Stimulated activated CD4-positive, alpha-beta T cell treated with anti-CD3 and anti-CD28 coated beads, Interleukin-15, amount 100 ng/mL, for 1 hour (primary cell): Measurements from ENCODE around the gene ASCC3.
"Not testable (repeated sequence)": the region's sequence is repeated elsewhere in the genome, so short reads cannot be mapped to it uniquely, and the experiment has no call there.

ENCODE experiments used
- DNase-seq, 2 donors: peaks; one replicate each; pipeline ENCODE4 v3.0.0-alpha.2; 2020; ENCODE audit warnings: low read depth in 1 of 2, low spot score in 1 of 2

Gene ASCC3

DNA sequence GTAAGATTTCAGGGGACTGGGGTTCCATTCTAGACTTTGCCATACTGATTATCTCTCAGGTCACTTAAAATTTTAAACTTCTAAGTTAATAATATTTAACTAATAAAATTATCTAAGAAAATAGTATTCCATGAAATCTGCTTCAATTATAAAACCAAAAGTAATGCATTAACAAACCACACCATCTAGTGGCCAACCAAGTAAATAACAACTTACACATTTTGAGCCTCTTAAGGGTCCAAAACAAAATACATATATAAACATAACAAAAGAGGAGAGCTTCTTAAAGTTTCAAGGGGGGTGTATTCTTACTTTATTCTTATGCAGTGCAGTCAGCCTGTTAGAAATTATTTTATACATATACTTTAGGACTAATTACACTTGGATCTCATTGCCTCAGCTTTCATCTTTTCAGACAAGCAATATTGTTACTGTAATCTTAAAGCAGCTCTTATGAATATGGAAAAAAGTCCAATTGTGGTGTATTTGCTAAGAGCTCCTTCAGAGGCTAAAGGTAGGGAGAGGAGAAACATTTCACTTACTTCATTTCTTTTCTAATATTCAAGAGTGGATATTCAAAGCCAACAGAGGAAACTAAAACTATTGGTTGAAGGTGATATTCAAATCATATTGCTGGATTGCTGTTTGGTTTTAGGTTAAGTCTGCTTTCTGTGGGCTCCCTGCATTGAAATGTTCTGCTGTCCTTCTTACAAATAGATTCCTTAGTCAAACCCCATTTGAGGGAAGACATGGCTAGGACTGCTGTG, 216.7 kb downstream of the ASCC3 start:
- DNase-seq = no peak

DNA sequence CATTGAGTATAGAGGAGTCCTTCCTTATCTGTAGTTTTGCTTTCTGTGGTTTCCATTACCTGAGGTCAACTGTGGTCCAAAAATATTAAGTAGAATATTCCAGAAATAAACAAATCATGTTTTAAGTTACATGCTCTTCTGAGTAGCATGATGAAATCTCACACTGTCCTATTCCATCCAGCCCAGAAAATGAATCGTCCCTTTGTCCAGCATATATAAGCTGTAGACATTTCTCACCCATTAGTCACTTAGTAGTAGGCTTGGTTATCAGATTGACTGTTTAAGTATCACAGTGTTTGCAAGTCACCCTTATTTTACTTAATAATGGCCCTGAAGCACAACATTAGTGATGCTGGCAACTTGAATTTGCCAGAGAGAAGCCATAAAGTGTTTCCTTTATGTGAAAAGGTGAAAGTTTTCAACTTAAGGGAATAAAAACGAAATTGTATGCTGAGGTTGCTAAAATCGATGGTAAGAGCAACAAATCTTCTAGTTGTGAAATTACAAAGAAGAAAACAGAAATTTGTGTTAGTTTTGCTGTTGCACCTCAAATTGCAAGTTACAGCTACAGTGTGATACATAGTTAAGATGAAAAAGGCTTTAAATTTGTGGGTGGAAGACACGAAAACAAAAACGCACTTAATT, 217.8 kb downstream of the ASCC3 start:
- DNase-seq = no peak

- DNase-seq = no peak
Measured at GRCh38 chr6:100662264-100662663, 218.9 kb downstream of the ASCC3 start.

DNA sequence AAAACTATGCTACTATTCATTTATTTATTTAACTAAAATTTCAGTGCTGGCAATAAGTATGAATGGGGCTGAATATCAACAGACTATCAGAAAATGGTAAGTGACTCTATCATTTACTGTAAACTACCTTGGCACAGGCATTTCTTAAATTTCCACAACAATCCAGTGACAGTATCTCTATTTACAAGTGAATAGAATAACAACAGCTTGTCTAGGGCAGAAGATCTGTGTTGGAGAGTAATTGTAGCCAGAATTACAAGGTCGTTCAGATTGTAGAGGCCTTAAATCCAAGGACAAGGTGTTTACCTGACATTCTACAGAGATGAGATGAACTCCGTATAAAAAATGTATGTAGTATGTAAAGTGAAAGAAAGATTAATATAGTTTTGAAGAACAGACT, 222.6 kb downstream of the ASCC3 start:
- no peak for DNase-seq

GRCh38 chr6:100657678-100658330, 223.3 kb downstream of the ASCC3 start:
- DNase-seq = no peak

DNA sequence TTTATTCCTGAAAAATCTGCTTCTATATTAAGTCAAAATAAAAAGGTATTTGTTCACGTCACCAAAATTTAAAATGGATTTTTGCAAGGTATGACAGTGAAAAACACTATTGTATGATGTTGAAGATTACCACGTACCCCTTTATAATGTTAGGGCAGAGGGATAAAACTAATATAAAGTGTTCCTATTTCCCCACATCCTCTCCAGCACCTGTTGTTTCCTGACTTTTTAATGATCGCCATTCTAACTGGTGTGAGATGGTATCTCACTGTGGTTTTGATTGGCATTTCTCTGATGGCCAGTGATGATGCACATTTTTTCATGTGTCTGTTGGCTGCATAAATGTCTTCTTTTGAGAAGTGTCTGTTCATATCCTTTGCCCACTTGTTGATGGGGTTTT, 240.0 kb downstream of the ASCC3 start:
- not testable (repeated sequence) for DNase-seq

DNA sequence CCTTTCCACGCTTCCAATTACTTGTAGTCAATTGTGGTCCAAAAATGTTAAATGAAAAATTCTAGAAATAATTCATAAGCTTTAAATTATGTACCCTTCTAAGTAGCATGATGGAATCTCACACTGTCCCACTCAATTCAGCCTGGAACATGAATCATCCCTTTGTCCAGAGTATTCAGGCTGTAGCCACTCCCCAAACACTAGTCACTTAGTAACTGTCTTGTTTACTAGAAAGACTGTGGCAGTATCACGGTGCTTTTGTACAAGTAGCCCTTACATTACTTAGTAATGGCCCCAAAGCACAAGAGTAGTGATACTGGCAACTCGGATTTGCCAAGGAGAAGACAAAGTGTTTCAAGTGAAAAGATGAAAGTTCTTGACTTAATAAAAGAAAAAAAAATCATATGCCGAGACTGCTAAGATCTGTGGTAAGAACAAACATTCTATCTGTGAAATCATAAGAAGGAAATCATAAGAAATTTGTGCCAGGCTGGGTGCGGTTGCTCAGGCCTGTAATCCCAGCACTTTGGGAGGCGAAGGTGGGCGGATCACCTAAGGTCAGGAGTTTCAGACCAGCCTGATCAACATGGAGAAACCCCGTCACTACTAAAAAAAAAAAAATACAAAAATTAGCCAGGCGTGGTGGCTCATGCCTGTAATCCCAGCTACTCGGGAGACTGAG, 247.9 kb downstream of the ASCC3 start:
- DNase-seq = no peak

DNA sequence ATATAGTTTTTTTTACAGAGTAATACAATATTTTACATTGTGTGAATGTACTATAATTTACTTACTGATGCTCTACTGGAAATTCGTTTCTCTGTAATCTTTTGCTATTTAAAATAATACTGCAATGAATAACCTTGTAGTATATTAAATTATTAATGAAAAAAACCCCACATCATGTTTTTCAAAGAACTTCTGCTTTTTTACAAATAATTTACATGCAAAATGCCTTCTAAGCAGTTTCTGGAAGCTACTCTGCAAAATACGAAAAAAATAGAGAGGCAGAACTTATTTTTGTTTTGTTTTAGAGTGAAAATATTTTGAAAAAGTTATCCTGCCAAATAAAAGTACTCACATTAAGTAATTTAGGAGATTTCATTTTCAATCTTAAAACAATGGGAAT, 250.6 kb downstream of the ASCC3 start:
- no peak for DNase-seq

- no peak for DNase-seq
Measured at GRCh38 chr6:100627911-100628758, 253.0 kb downstream of the ASCC3 start.

DNA sequence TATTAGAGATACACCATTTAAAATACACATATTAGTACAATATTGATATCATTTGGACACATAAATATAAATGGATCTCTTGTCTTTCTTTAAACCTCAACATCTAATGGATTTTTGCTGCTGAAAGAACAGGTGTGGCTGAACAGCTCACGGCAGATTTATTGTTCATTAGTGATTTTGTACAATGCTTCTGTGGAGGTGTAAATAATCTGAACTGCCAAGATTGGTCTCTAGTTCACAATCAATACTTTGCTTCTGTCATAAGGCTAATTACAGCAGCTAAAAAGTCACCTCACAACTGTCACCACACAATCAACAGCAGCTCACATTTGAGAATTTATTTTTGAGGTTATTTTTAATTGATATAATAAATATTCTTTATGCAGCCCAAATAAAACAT, 254.4 kb downstream of the ASCC3 start:
- no peak for DNase-seq

DNA sequence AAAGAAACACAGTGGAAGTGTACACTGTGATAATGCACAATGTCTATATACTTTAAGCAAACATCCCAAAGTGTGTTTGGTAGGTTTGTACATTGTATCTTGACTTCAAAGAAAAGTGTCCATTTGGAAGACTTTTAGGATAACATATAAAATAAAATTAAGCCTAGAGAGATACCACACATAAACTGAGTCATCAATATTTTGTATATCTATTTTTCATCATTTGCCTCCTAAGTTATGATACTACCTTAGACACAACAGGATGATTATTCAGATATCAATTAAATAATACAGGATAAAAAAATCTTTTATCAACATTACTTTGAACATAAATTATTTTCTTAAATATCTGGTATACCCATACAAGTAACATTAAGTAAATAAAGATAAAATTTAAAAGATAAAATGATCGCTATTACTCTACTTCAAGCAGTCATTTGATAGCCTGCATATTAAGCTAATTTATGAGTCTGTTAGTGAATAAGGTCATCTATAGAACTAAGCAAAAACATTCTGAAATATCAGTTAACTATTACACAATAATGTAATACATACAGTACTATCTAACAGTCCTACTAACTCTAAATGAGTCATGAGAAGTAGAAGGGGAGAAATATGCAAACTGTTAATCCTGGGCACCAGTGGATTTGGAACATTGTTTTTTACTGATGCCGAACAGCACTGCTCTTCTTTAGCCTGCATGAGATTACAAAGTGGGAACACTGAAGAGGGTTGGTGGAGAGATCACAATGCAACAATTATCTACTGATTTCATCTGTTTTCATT, 258.0 kb downstream of the ASCC3 start:
- no peak for DNase-seq

- DNase-seq = no peak
Measured at GRCh38 chr6:100620085-100620840, 260.9 kb downstream of the ASCC3 start.

GRCh38 chr6:100618351-100618671, 262.8 kb downstream of the ASCC3 start:
- DNase-seq = no peak

DNA sequence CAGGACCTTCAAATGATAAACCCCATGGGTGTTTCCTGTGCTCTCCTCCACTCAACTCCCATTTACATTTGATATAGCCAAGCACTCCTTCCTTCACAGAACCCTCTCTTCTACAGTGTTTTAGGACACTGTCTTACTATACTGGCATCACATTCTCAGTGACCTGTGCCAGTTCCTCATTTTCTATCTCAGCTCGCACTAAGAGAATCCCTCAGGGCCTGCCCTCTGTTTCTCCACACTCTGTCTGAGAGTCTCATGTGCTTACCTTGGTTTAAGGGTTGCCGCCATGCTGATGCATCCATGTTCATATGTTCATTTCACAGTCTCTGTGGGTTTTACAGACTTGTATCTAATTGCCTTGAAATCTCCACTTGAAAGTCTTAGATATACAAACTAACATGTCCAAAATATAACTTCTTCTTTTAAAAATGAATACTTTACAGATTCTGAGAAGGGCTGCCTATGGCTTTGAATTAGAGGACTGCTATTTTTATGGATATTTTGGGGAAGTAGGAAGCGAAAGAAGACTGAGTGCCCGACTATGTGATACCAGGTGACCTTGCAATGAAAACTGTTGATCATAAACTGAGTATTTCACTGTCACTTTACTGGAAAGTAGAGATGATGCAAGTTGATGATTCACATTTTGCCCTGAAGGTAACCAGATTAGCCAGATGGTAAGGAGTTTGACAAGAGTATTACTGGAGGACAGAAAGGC, 263.3 kb downstream of the ASCC3 start:
- no peak for DNase-seq

DNA sequence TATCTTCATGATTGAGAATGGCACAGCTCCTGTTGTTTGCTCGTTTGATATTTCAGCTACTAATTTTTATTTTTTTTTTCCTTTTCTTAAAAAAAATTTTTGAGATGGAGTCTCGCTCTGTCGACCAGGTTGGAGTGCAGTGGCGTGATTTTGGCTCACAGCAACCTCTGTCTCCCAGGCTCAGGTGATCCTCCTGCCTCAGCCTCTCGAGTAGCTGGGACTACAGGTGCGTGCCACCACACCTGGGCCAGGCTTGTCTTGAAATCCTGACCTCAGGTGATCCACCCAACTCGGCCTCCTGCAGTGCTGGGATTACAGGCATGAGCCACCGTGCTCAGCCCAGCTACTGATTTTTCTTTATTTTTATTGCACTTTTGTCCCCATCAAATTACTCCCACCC, 266.2 kb downstream of the ASCC3 start:
- no peak for DNase-seq

- no peak for DNase-seq
Measured at GRCh38 chr6:100614386-100614785, 266.7 kb downstream of the ASCC3 start.

GRCh38 chr6:100613656-100614055, 267.5 kb downstream of the ASCC3 start:
- no peak for DNase-seq

DNA sequence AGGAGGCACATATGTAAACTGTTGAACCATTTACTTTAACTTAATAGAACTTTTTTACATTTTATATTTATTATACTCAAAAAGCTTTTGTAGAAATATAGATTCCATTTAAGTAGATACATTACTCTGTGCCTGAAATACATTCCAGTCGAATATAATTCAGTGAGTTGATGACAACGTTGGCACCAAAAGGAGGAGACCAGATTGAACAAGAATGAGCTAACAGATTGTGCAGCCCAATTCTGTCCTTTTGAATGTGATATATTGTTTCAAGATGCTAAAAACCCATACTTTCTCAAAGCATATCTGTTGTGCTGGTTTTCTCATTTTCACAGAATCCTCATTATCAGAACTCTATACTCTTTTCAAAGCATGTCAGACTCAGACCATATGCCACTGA, 269.0 kb downstream of the ASCC3 start:
- no peak for DNase-seq
